Keratinocyte (primary cell): ENCODE data around the gene GLT8D1. TPM values are rescaled to one million over a fixed set of nuclear protein-coding genes. Genes with fewer than 3 reads are reported as not detected.
"Not testable (repeated sequence)": the region's sequence is repeated elsewhere in the genome, so short reads cannot be mapped to it uniquely, and the experiment has no call there.

ENCODE experiments used
- DNase-seq: peaks from one replicate; pipeline ENCODE4 v3.0.0-alpha.2; 2011; ENCODE audit warnings: low read depth, missing footprints, low spot score
- FAIRE-seq: peaks from 2 replicates; lab custom pipeline; 2011; peaks lifted over from hg19 to GRCh38; lab: Jason Lieb, UNC
- H2AFZ ChIP-seq: 2 replicates; pipeline ENCODE4 v1.6.0; 2012; ENCODE audit warnings: low read length, control low read depth, inconsistent platforms; ENCODE audit not compliant: control insufficient read depth
- H3K27ac ChIP-seq: 2 replicates; pipeline ENCODE4 v1.5.1; 2011; ENCODE audit warnings: low read length; ENCODE audit not compliant: control insufficient read depth, insufficient read depth
- H3K27me3 ChIP-seq: 3 replicates; pipeline ENCODE4 v1.6.0; 2011; ENCODE audit warnings: low read length; ENCODE audit not compliant: control insufficient read depth, insufficient read depth; ENCODE audit errors: extremely low read depth
- H3K36me3 ChIP-seq, 2 experiments: 2 replicates in 1 of 2; 3 replicates in 1 of 2; pipeline ENCODE4 v1.5.1; 2011; ENCODE audit warnings: low read length in 2 of 2, mild to moderate bottlenecking in 1 of 2; ENCODE audit not compliant: control insufficient read depth in 2 of 2, insufficient read depth in 2 of 2; ENCODE audit errors: extremely low read depth in 1 of 2
- H3K4me1 ChIP-seq: 3 replicates; pipeline ENCODE4 v1.5.1; 2011; ENCODE audit warnings: low read length; ENCODE audit not compliant: control insufficient read depth, insufficient read depth; ENCODE audit errors: extremely low read depth
- H3K4me2 ChIP-seq: 3 replicates; pipeline ENCODE4 v1.6.0; 2011; ENCODE audit warnings: low read depth, low read length; ENCODE audit not compliant: control insufficient read depth, insufficient read depth; ENCODE audit errors: extremely low read depth
- H3K4me3 ChIP-seq, 3 experiments: fragments of 200-600 bp in 1 of 3; sonication (generic) in 1 of 3; 2 replicates in 2 of 3; 3 replicates in 1 of 3; pipeline ENCODE4 v1.5.1; 2011 to 2016; ENCODE audit warnings: low read length in 3 of 3, mild to moderate bottlenecking in 3 of 3, control low read depth in 2 of 3, inconsistent platforms in 1 of 3, low read depth in 1 of 3, mixed read lengths in 1 of 3, mixed run types in 1 of 3, moderate library complexity in 1 of 3; ENCODE audit not compliant: control insufficient read depth in 2 of 3, insufficient read depth in 2 of 3; ENCODE audit errors: extremely low read depth in 1 of 3
- H3K79me2 ChIP-seq: 2 replicates; pipeline ENCODE4 v1.6.0; 2012; ENCODE audit warnings: low read length; ENCODE audit not compliant: control insufficient read depth, insufficient read depth
- H3K9ac ChIP-seq: 3 replicates; pipeline ENCODE4 v1.6.0; 2011; ENCODE audit warnings: low read length; ENCODE audit not compliant: control insufficient read depth, insufficient read depth; ENCODE audit errors: extremely low read depth
- H3K9me1 ChIP-seq: 3 replicates; pipeline ENCODE4 v1.6.0; 2011; ENCODE audit warnings: low read length; ENCODE audit not compliant: control insufficient read depth, insufficient read depth; ENCODE audit errors: extremely low read depth
- H3K9me3 ChIP-seq: 2 replicates; pipeline ENCODE4 v1.5.1; 2012; ENCODE audit warnings: low read depth, low read length; ENCODE audit not compliant: control insufficient read depth
- H4K20me1 ChIP-seq: 3 replicates; pipeline ENCODE4 v1.6.0; 2011; ENCODE audit warnings: low read length; ENCODE audit not compliant: control insufficient read depth, insufficient read depth; ENCODE audit errors: extremely low read depth
- EZH2 ChIP-seq: IDR thresholded peaks from one replicate; pipeline ENCODE4 v1.6.1; 2012; ENCODE audit warnings: inconsistent platforms, mild to moderate bottlenecking, low read length, moderate library complexity
- dilution Hi-C: fragments of 300-500 bp; cut with MboI; formaldehyde crosslinking; loops from one replicate; pipeline ENCODE4 v1.7.0; 2020; ENCODE audit warnings: low sequenced_read_pairs; ENCODE audit not compliant: extremely low pct_ligation_motif_present
- polyA plus RNA-seq, 5 experiments: library from polyadenylated mRNA; depleted of rRNA in 3 of 5; stranded (reverse) in 3 of 5; stranded (forward) in 1 of 5; unstranded in 1 of 5; fragments of >200 nt; gene quantifications; 1 replicate in 1 of 5; 2 replicates in 3 of 5; 3 replicates in 1 of 5; pipeline versions ENCODE4 v1.2.1 to v1.2.3, GENCODE V29; 2011 to 2012; ENCODE audit warnings: missing spikeins in 2 of 5, low read depth in 1 of 5, low replicate concordance in 1 of 5
- TF ChIP-seq, protein P1 (sequence below), 3 experiments: IDR thresholded peaks in 1 of 3; conservative IDR thresholded peaks in 1 of 3; optimal IDR thresholded peaks in 1 of 3; 2 replicates in 2 of 3; 3 replicates in 1 of 3; pipeline versions ENCODE3 to v1.5.1; 2011; ENCODE audit warnings: low read length in 3 of 3, mild to moderate bottlenecking in 3 of 3, moderate library complexity in 2 of 3, control low read depth in 1 of 3, inconsistent platforms in 1 of 3; ENCODE audit not compliant: insufficient read depth in 2 of 3; ENCODE audit errors: extremely low read depth in 1 of 3

The GLT8D1 gene
- polyA plus RNA-seq, 1 donor (not counting 4 experiments of a cell fraction or from before 2014, with no cell fraction given): 66.4 TPM

DNA sequence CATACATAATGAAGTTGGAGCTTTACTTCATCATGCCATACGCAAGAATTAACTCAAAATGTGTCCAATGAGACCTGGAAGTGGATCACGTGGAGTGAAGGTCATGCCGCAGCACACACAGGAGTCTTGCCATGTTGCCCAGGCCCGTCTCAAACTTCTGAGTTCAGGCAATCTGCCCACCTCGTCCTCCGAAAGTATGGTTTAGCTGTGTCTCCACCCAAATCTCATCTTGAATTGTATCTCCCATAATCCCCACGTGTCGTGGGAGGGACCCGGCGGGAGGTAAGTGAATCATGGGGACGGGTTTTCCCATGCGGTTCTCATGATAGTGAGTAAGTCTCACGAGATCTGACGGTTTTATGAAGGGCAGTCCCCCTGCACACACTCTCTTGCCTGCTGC is 26.0 kb upstream of the GLT8D1 start:
- Histone ChIP-seq H3K9me3 (peaks cover 7% of the 10 kb centered on the region), H3K9ac (no peak overlapping the region), H4K20me1 (no peaks in the 10 kb centered on the region), H3K4me1 (no peaks in the 10 kb centered on the region), H3K36me3 (peaks cover 7 to 8% of the 10 kb centered on the region in 2 experiments), H3K9me1 (no peaks in the 10 kb centered on the region), H3K79me2 (no peaks in the 10 kb centered on the region), H3K27me3 (no peaks in the 10 kb centered on the region), H3K4me2 (no peak overlapping the region), H3K27ac (no peak overlapping the region), H3K4me3 (no peak overlapping the region), H2AFZ (no peak overlapping the region)
- no peak for TF ChIP-seq EZH2
- TF ChIP-seq, protein P1, sequence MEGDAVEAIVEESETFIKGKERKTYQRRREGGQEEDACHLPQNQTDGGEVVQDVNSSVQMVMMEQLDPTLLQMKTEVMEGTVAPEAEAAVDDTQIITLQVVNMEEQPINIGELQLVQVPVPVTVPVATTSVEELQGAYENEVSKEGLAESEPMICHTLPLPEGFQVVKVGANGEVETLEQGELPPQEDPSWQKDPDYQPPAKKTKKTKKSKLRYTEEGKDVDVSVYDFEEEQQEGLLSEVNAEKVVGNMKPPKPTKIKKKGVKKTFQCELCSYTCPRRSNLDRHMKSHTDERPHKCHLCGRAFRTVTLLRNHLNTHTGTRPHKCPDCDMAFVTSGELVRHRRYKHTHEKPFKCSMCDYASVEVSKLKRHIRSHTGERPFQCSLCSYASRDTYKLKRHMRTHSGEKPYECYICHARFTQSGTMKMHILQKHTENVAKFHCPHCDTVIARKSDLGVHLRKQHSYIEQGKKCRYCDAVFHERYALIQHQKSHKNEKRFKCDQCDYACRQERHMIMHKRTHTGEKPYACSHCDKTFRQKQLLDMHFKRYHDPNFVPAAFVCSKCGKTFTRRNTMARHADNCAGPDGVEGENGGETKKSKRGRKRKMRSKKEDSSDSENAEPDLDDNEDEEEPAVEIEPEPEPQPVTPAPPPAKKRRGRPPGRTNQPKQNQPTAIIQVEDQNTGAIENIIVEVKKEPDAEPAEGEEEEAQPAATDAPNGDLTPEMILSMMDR (optimal IDR thresholded peaks at IDR 0.05 in 1 of 3, IDR thresholded peaks at IDR 0.05 in 1 of 3, conservative IDR thresholded peaks at IDR 0.05 in 1 of 3; ENCODE audit: extremely low read depth in 1 of 3, insufficient read depth in 2 of 3, low read length in 3 of 3): no peak
- no peak for FAIRE-seq
- dilution Hi-C loops: no loop called here
- no peak for DNase-seq

DNA sequence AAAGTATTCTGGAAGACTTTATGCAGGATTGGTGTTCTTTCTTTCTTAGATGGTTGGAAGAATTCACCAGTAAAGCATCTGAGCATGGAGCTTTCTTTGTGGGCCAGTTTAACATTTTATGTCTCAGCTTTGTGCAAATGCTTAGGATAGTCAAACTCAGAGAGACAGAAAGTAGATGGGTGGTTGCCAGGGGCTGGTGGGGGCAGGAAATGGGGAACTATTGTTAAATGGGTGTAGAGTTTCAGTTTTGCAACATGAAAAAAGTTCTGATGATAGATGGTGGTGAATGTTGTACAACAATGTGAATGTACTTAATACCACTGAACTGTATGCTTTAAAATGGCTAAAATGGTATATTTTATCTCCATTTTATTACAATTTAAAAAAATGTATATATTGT is 25.1 kb upstream of the GLT8D1 start:
- DNase-seq: no peak
- no peak for TF ChIP-seq EZH2
- TF ChIP-seq, protein P1 (optimal IDR thresholded peaks at IDR 0.05 in 1 of 3, IDR thresholded peaks at IDR 0.05 in 1 of 3, conservative IDR thresholded peaks at IDR 0.05 in 1 of 3; ENCODE audit: extremely low read depth in 1 of 3, insufficient read depth in 2 of 3, low read length in 3 of 3): no peak
- H3K36me3 ChIP-seq: peaks cover 7 to 8% of the 10 kb centered on the region in 2 experiments
- H3K9ac ChIP-seq: no peak overlapping the region
- no peaks in the 10 kb centered on the region for H3K9me1 ChIP-seq
- no peak overlapping the region for H3K27ac ChIP-seq
- H3K4me3 ChIP-seq: no peak overlapping the region
- H3K4me2 ChIP-seq: no peak overlapping the region
- no peak overlapping the region for H2AFZ ChIP-seq
- dilution Hi-C loops: no loop called here
- H3K27me3 ChIP-seq: no peaks in the 10 kb centered on the region
- H3K4me1 ChIP-seq: no peaks in the 10 kb centered on the region
- H4K20me1 ChIP-seq: no peaks in the 10 kb centered on the region
- H3K79me2 ChIP-seq: no peaks in the 10 kb centered on the region
- H3K9me3 ChIP-seq: peaks cover 7% of the 10 kb centered on the region
- no peak for FAIRE-seq

GRCh38 chr3:52728753-52729152 is 23.2 kb upstream of the GLT8D1 start:
- H2AFZ ChIP-seq, H3K27me3 ChIP-seq, H3K4me1 ChIP-seq, H3K79me2 ChIP-seq, H3K9ac ChIP-seq, H4K20me1 ChIP-seq, H3K9me3 ChIP-seq, H3K4me2 ChIP-seq, H3K9me1 ChIP-seq, FAIRE-seq, H3K27ac ChIP-seq, dilution Hi-C loops, H3K36me3 ChIP-seq, DNase-seq, H3K4me3 ChIP-seq: not testable (repeated sequence)
